Measurements from ENCODE around the gene RBM42.

The RBM42 gene

GRCh38 chr19:35665604-35666003 is 36.8 kb downstream of the RBM42 start:
- no peaks in the 10 kb centered on the region for H3K27me3 ChIP-seq
- no peaks in the 10 kb centered on the region for H3K36me3 ChIP-seq
- H3K4me3 ChIP-seq = no peak overlapping the region
- H3K4me2 ChIP-seq = no peak overlapping the region
- H3K9ac ChIP-seq = no peak overlapping the region
- peaks cover 13% of the 10 kb centered on the region for H3K4me1 ChIP-seq
- H3K27ac ChIP-seq = no peak overlapping the region
- H4K20me1 ChIP-seq = no peaks in the 10 kb centered on the region
- 0 out of 2 replicates have a peak, but pooled peaks cover 4% of the 10 kb centered on the region for H3K9me3 ChIP-seq
- no peak for TF ChIP-seq Cebpa-rat (IDR thresholded peaks at IDR 0.05)

- no peak within 1 kb of the TSS for H3K27ac ChIP-seq
- H4K20me1 ChIP-seq = no peaks in the 10 kb centered on the region
- H3K4me2 ChIP-seq = no peak within 1 kb of the TSS
- H3K4me1 ChIP-seq = peaks cover 13% of the 10 kb centered on the region
- 0 out of 2 replicates have a peak, but pooled peaks cover 4% of the 10 kb centered on the region for H3K9me3 ChIP-seq
- H3K27me3 ChIP-seq = no peaks in the 10 kb centered on the region
- no peak within 1 kb of the TSS for H3K4me3 ChIP-seq
- TF ChIP-seq Cebpa-rat (IDR thresholded peaks at IDR 0.05) = no peak
- H3K9ac ChIP-seq = no peak within 1 kb of the TSS
- H3K36me3 ChIP-seq = no peaks in the 10 kb centered on the region
Observed at GRCh38 chr19:35666251-35666913, 37.5 kb downstream of the RBM42 start, which contains the start of gene UPK1A. UPK1A (plus strand) TSS chr19:35666517; CDS start chr19:35666813, 296 bp downstream.

DNA sequence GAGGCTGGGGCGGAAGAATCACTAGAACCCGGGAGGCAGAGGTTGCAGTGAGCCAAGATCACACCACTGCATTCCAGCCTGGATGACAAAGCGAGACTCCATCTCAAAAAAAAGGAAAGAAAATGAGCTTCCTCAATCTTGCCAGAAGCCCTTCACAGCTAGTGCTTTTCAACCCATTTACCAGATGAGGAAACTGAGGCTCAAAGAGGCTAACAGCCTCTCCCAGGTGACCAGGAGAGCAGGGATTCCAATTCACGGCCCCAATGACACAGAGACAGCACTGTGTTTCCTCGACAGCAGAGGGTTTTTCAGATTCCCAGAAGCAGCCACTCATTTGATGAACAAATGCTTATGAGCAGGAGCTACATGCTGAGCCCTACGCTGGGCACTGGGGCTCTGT is 40.7 kb downstream of the RBM42 start:
- Histone ChIP-seq H3K36me3 (no peaks in the 10 kb centered on the region), H3K4me2 (no peak overlapping the region), H3K27me3 (peaks cover 25% of the 10 kb centered on the region), H3K9me3 (no peaks in the 10 kb centered on the region), H3K4me1 (0 out of 2 replicates have a peak, but pooled peaks cover 5% of the 10 kb centered on the region), H3K4me3 (no peak overlapping the region), H3K27ac (no peak overlapping the region), H4K20me1 (no peaks in the 10 kb centered on the region), H3K9ac (no peak overlapping the region)
- no peak for TF ChIP-seq Cebpa-rat (IDR thresholded peaks at IDR 0.05)

DNA sequence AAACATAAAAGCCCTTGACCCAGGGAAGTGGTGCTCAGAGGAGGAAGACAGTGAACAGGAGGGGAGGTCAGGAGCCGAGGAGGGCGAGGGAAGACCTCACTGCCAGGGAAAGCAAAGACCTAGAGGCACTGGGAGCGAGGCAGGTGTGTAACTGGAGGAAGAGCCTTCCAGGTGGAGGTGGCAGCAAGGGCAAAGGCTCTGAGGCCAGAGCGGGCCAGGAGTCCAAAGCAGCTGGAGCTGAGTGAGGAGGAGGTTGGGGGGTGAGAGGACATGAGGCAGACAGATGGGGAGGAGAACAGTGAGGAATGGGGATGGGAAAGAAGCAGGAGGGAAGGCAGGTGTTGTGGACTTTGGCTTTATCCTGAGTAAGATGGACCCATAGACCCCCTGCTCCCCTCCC is 41.1 kb downstream of the RBM42 start:
- no peaks in the 10 kb centered on the region for H3K36me3 ChIP-seq
- no peak overlapping the region for H3K27ac ChIP-seq
- TF ChIP-seq Cebpa-rat (IDR thresholded peaks at IDR 0.05) = no peak
- no peak overlapping the region for H3K4me2 ChIP-seq
- H3K4me1 ChIP-seq = 0 out of 2 replicates have a peak, but pooled peaks cover 5% of the 10 kb centered on the region
- no peak overlapping the region for H3K9ac ChIP-seq
- no peak overlapping the region for H3K4me3 ChIP-seq
- H4K20me1 ChIP-seq = no peaks in the 10 kb centered on the region
- peaks cover 25% of the 10 kb centered on the region for H3K27me3 ChIP-seq
- H3K9me3 ChIP-seq = no peaks in the 10 kb centered on the region

DNA sequence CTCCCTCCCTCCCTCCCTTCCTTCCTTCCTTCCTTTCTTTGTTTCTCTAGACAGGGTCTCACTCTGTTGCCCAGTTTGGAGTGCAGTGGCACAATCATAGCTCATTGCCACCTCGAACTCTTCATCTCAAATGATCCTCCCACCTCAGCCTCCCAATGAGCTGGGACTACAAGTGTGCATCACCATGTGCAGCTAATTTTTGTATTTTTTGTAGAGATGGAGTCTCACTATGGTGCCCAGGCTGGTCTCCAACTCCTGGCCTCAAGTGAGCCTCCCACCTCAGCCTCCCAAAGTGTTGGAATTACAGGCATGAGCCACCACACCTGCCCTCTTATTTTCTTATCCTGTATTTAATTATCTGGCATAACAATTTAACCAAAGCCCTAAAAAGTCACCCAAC is 41.9 kb downstream of the RBM42 start:
- Histone ChIP-seq H3K36me3 (no peaks in the 10 kb centered on the region), H3K4me2 (no peak overlapping the region), H3K27me3 (peaks cover 25% of the 10 kb centered on the region), H3K4me1 (0 out of 2 replicates have a peak, but pooled peaks cover 5% of the 10 kb centered on the region), H3K27ac (no peak overlapping the region), H4K20me1 (no peaks in the 10 kb centered on the region), H3K9ac (no peak overlapping the region), H3K4me3 (no peak overlapping the region), H3K9me3 (no peaks in the 10 kb centered on the region)
- no peak for TF ChIP-seq Cebpa-rat (IDR thresholded peaks at IDR 0.05)

- no peaks in the 10 kb centered on the region for H3K36me3 ChIP-seq
- H3K4me1 ChIP-seq = 0 out of 2 replicates have a peak, but pooled peaks cover 5% of the 10 kb centered on the region
- H3K27ac ChIP-seq = no peak overlapping the region
- no peak for TF ChIP-seq Cebpa-rat (IDR thresholded peaks at IDR 0.05)
- no peak overlapping the region for H3K4me3 ChIP-seq
- no peak overlapping the region for H3K9ac ChIP-seq
- H4K20me1 ChIP-seq = no peaks in the 10 kb centered on the region
- peaks cover 25% of the 10 kb centered on the region for H3K27me3 ChIP-seq
- H3K9me3 ChIP-seq = no peaks in the 10 kb centered on the region
- H3K4me2 ChIP-seq = no peak overlapping the region
Observed at GRCh38 chr19:35671818-35672217, 43.0 kb downstream of the RBM42 start.

GRCh38 chr19:35673121-35673804 is 44.4 kb downstream of the RBM42 start:
- 0 out of 2 replicates have a peak, but pooled peaks cover 5% of the 10 kb centered on the region for H3K4me1 ChIP-seq
- no peaks in the 10 kb centered on the region for H3K9me3 ChIP-seq
- no peak for TF ChIP-seq Cebpa-rat (IDR thresholded peaks at IDR 0.05)
- H3K4me3 ChIP-seq = no peak overlapping the region
- no peaks in the 10 kb centered on the region for H4K20me1 ChIP-seq
- no peak overlapping the region for H3K27ac ChIP-seq
- no peaks in the 10 kb centered on the region for H3K36me3 ChIP-seq
- H3K27me3 ChIP-seq = peaks cover 25% of the 10 kb centered on the region
- H3K9ac ChIP-seq = no peak overlapping the region
- peak overlapping the region; percentile 34; the same call in 1 of the 2 replicates for H3K4me2 ChIP-seq

GRCh38 chr19:35675589-35676140 is 46.8 kb downstream of the RBM42 start:
- Histone ChIP-seq H3K4me3 (no peak overlapping the region), H3K9me3 (no peaks in the 10 kb centered on the region), H3K4me2 (no peak overlapping the region), H3K27me3 (peaks cover 25% of the 10 kb centered on the region), H3K9ac (no peak overlapping the region), H3K4me1 (0 out of 2 replicates have a peak, but pooled peaks cover 5% of the 10 kb centered on the region), H3K36me3 (no peaks in the 10 kb centered on the region), H4K20me1 (no peaks in the 10 kb centered on the region), H3K27ac (no peak overlapping the region)
- TF ChIP-seq Cebpa-rat (IDR thresholded peaks at IDR 0.05) = no peak
